HL-60/S4 treated with retinoic acid at 250 ng/mL for 4 days and 3 days (cell line): ENCODE results near the gene CERS2.

Experiments
- in situ Hi-C: fragments of 300-500 bp; cut with MboI; formaldehyde crosslinking; loops from 2 replicates; pipeline ENCODE4 v1.7.0; 2022; ENCODE audit warnings: low sequenced_read_pairs

Gene CERS2

GRCh38 chr1:150974580-150975478 lies at the start of gene CERS2:
CERS2 (minus strand) TSS chr1:150974835; CDS start chr1:150969090, 5,745 bp downstream.
- in situ Hi-C loops, result no loop called here

GRCh38 chr1:151013518-151013917 lies 38.9 kb upstream of the CERS2 start:
- in situ Hi-C loops, result no loop called here

- in situ Hi-C loops, result no loop called here
Measured at GRCh38 chr1:151012684-151013471, 38.2 kb upstream of the CERS2 start.

- in situ Hi-C loops, result no loop called here
Measured at GRCh38 chr1:151011154-151011850, 36.7 kb upstream of the CERS2 start.

- in situ Hi-C loops, result no loop called here
Measured at GRCh38 chr1:151010346-151010726, 35.7 kb upstream of the CERS2 start.

- in situ Hi-C loops, result no loop called here
Measured at GRCh38 chr1:151009674-151010345, 35.2 kb upstream of the CERS2 start.

GRCh38 chr1:151009206-151009587 lies 34.6 kb upstream of the CERS2 start:
- in situ Hi-C loops, result no loop called here

GRCh38 chr1:151008244-151009205 lies 33.9 kb upstream of the CERS2 start, which contains the start of gene PRUNE1:
PRUNE1 (plus strand) TSS chr1:151008449; CDS start chr1:151008633, 184 bp downstream.
- in situ Hi-C loops, result no loop called here

- in situ Hi-C loops, result no loop called here
Measured at GRCh38 chr1:151007853-151008243, 33.2 kb upstream of the CERS2 start.

GRCh38 chr1:151006327-151007052 lies 31.9 kb upstream of the CERS2 start, which contains the start of gene MINDY1:
MINDY1 (minus strand) TSS chr1:151006902; CDS start chr1:151002617, 4,285 bp downstream.
- in situ Hi-C loops, result no loop called here

GRCh38 chr1:151005729-151006319 lies 31.2 kb upstream of the CERS2 start:
- in situ Hi-C loops, result no loop called here

GRCh38 chr1:151003180-151003579 lies 28.5 kb upstream of the CERS2 start:
- in situ Hi-C loops, result no loop called here

- in situ Hi-C loops, result no loop called here
Measured at GRCh38 chr1:151002611-151003010, 28.0 kb upstream of the CERS2 start.

GRCh38 chr1:151002051-151002450 lies 27.4 kb upstream of the CERS2 start:
- in situ Hi-C loops, result no loop called here

- in situ Hi-C loops, result no loop called here
Measured at GRCh38 chr1:151001602-151002001, 27.0 kb upstream of the CERS2 start.

GRCh38 chr1:151000408-151000807 lies 25.8 kb upstream of the CERS2 start:
- in situ Hi-C loops, result no loop called here

GRCh38 chr1:150999926-151000325 lies 25.3 kb upstream of the CERS2 start:
- in situ Hi-C loops, result no loop called here

- in situ Hi-C loops, result no loop called here
Measured at GRCh38 chr1:150999051-150999674, 24.5 kb upstream of the CERS2 start.
